DMS53 treated with DMSO at 0.1 percent for 48 hours (cell line): ENCODE data around the gene PRKN.
"Not testable (repeated sequence)": the region's sequence is repeated elsewhere in the genome, so short reads cannot be mapped to it uniquely, and the experiment has no call there.

Experiments
- DNase-seq: peaks from one replicate; lab custom pipeline; 2025; ENCODE audit not compliant: unreplicated experiment; lab: John Stamatoyannopoulos, UW

Gene PRKN

GRCh38 chr6:162541019-162541601 is 186.5 kb downstream of the PRKN start:
- no peak for DNase-seq

DNA sequence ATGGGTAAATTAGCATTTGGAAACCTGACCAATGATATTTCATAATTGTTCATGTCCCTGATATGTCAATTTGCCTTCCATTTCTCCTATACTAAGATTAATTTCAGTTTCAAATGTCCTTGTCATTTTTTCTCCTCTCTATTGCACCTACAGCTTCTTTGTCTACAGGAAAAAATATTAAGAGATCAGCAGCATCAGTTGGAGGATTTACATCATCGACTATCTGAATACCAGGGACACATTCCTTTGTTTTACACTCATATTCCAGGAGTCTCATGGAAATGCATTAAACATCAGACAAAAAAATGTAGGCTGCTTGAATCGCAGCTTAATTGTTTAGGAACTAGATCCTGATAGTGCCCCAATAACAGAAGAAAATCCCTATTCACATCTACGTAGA is 188.2 kb downstream of the PRKN start:
- DNase-seq = no peak

GRCh38 chr6:162538643-162539064 is 188.9 kb downstream of the PRKN start:
- no peak for DNase-seq

DNA sequence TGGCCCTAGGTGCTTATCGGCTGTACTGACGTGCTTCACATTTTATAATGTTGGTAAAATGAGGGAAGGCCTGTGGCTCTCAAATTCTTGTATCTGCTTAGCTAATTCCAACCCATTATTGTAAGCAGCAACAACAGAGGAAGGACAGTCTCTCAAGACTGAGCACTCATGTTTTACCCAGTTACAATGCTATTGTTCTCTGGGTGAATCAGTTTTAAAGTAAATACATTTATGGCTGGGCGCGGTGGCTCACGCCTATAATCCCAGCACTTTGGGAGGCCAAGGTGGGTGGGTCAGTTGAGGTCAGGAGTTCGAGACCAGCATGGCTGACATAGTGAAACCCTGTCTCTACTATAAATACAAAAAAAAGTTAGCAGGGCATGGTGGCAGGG is 194.6 kb downstream of the PRKN start:
- no peak for DNase-seq

DNA sequence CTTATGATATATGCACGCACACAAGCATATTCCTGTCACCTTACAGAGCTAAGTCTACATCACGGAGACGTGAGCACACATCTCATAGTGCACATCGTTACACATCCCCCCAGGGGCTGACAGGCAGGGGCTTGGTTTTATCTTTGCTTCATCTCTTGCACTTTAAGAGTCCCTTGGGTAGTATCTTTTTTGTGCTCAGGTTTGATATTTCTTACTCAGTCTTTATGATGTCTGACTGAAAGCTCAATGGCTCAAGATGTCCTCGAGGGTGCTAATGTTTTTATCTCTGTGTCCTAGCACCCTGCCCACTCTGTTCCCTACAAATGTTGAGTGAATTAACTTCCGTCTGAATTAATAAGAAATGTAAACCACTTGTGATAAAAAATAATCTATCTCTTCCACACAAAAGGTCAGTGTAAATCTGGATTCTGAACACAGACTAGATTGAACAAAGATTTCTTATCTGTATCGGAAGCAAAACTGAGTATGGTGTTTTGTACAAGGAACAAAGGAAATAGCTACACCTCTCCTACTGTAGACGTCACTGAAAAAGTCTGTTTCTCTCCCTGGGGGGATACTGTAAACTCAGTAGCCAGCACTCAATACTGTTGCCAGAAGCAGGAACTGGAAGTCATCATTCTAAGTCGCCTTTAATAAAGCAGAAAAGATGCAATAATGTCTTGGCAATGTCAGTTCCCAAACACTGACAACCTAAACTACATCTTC is 195.1 kb downstream of the PRKN start:
- DNase-seq = no peak

DNA sequence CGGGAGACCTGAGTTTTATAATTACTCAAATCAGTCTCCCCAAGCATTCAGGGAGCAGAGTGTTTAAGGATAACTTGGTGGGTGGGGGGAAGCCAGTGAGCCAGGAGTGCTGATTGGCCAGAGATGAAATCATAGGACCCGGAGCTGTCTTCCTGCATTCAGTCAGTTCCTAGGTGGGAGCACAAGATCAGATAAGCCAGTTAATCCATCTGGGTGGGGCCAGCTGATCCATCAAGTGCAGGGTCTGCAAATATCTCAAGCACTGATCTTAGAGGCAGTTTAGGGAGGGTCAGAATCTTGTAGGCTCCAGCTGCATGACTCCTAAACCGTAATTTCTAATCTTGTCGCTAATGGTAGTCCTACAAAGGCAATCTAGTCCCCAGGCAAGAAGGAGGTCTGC is 196.2 kb downstream of the PRKN start:
- not testable (repeated sequence) for DNase-seq

- no peak for DNase-seq
Measured at GRCh38 chr6:162528538-162528937, 199.0 kb downstream of the PRKN start.

- no peak for DNase-seq
Measured at GRCh38 chr6:162526960-162527359, 200.6 kb downstream of the PRKN start.

DNA sequence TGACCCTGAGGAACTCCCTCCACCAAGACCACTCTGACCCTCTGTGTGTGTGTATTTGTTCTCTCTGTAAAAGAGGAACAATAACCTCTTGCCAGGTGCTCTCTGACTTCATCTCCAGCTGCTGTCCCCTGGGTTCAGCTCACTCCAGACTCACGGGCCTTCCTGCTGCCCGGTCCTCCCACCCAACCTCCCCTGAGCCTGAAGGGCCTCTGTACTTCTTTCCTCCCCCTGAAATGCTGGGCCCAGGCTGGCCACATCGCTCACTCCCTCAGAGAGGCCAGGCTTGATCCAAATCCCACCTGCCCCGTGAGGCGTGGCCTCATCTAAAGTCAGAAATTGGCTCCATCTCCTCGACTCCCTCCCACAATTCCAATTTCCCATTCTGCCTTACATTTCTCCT is 202.4 kb downstream of the PRKN start:
- no peak for DNase-seq

- DNase-seq = no peak
Measured at GRCh38 chr6:162512744-162513143, 214.8 kb downstream of the PRKN start.

- no peak for DNase-seq
Measured at GRCh38 chr6:162497389-162497788, 230.2 kb downstream of the PRKN start.

DNA sequence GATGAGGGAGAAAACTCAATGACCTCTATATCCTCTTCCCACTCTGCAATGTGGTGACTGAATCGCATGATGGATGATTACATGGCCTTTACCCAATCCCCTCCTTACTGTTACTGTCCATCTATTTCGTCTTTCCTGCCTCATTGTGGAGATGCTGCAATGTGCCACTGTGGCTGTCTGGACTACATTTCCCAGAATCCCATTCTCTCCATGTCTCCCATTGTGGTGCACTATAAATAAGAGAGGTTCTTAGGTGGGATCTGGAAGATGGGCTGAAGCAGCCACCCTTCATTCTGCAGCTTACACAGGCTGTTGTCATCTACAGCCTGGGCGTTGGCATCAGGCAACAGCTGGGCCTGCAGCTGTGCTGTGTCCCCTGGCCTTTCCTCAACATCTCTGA is 233.6 kb downstream of the PRKN start:
- no peak for DNase-seq

DNA sequence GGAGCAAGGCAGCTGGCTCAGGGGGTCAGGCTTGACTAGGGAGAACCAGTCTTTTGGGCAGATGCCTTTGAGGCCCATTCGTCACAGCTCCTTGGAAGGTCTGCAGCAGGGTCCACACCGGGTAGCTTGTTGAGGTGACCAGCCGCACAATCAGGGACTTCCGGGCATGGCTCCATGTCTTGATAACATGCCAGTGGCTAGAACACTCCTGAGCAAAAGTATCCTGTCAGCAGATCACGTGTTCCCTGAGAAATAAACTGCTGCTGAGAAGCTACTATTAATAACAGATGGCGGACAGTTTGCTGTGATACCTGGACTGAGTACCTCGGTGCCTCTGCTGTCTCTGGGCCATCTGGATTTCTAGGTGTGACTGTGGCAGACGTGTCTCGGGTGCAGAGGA is 235.9 kb downstream of the PRKN start:
- DNase-seq = no peak

- no peak for DNase-seq
Measured at GRCh38 chr6:162489101-162489976, 238.2 kb downstream of the PRKN start.

DNA sequence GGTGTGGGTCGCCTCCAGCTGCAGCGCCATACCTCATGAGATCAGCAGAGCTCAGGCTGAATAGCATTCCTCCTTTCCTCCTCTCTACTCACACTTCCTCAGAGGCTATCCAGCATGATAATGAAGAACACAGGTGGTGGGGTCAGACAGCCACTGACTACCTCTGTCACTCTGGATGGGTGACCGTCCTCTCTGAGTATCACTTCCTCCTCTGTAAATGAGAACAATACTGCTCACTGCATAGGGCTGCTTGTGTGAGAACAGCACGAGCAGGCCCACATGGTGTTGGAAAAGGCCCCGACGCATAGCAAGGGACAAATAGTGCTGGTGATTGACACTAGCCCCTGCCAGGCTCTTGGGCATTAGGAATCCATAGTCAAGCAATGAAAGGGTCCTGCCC is 239.1 kb downstream of the PRKN start:
- DNase-seq = no peak

DNA sequence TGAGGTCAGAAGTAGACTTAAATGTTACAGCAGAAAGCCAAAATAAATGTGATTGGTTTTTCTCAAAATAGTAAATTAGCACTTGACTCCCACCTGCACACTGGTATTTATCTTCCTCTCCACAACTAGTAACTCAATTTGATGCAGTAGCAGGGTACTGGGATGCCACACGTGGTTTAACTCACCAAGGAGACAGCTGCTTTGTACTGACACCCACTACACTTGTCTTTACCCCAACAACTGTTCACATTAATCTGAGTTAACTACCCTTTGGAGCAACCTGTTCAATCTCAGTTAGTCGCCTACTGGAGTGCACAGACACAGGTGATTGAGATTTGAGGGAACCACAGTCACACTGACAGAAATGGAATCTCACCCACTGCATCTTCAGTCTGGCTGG is 242.1 kb downstream of the PRKN start:
- DNase-seq = no peak

GRCh38 chr6:162481938-162482337 is 245.6 kb downstream of the PRKN start:
- DNase-seq = no peak

DNA sequence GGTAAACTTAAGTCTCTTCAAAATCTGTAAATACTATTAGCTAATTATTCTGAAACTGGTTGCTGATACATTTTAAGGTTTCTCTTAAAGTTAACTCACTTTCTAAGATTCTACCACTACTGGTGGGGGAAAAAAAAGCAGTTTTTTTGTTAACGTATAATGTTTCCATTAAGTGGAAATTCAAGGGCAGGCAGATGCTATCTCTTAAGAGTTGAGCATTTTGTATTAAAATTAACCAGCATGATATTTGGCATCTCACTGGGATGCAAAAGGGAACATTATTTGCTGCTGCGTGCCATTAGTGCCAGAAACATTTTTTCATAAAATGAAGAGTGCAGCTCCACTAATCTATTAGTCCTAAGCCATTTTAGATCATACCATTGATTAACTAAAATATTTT is 246.2 kb downstream of the PRKN start:
- no peak for DNase-seq

GRCh38 chr6:162478192-162478671 is 249.3 kb downstream of the PRKN start:
- DNase-seq = peak; percentile 1

GRCh38 chr6:162474722-162475121 is 252.8 kb downstream of the PRKN start:
- no peak for DNase-seq

DNA sequence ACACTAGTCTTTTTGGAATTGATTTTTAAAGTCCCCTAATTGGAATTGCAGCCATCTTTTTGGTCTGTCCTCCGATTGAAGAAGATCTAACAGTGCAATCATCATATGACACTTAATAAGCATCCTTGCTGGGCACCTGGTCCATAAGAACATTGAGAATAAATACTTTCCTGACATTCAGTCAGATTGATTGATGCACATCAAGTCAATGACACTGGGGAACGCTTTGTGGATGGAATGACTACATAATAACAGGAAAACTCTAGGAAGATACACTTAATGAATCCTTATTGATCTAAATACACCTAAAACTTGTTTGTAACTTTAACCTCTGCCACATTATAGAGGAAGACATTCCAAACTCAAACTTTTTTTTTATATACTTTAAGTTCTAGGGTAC is 255.7 kb downstream of the PRKN start:
- no peak for DNase-seq

GRCh38 chr6:162468326-162468725 is 259.2 kb downstream of the PRKN start:
- no peak for DNase-seq
